HL-60 (cell line): ENCODE data around the gene ACAA1.
A peak's percentile ranks its signal among the peaks of the same experiment; 100 is the strongest.

ENCODE experiments used
- GABPA ChIP-seq: IDR thresholded peaks from 2 replicates; pipeline ENCODE4 v1.6.1; 2012; ENCODE audit warnings: low read depth
- POLR2AphosphoS5 ChIP-seq: IDR thresholded peaks from 2 replicates; pipeline ENCODE4 v1.6.1; 2012; ENCODE audit warnings: low read depth
- REST ChIP-seq: IDR thresholded peaks from 2 replicates; pipeline ENCODE4 v1.6.1; 2012; ENCODE audit warnings: low read depth; ENCODE audit not compliant: insufficient replicate concordance
- SPI1 ChIP-seq: IDR thresholded peaks from 2 replicates; pipeline ENCODE4 v1.6.1; 2012; ENCODE audit warnings: low read depth, mild to moderate bottlenecking, borderline replicate concordance
- TF ChIP-seq, protein P1 (sequence below): IDR thresholded peaks from one replicate; pipeline ENCODE4 v1.5.1; 2011; ENCODE audit warnings: low read length, control low read depth, inconsistent platforms; ENCODE audit not compliant: insufficient read depth

DNA sequence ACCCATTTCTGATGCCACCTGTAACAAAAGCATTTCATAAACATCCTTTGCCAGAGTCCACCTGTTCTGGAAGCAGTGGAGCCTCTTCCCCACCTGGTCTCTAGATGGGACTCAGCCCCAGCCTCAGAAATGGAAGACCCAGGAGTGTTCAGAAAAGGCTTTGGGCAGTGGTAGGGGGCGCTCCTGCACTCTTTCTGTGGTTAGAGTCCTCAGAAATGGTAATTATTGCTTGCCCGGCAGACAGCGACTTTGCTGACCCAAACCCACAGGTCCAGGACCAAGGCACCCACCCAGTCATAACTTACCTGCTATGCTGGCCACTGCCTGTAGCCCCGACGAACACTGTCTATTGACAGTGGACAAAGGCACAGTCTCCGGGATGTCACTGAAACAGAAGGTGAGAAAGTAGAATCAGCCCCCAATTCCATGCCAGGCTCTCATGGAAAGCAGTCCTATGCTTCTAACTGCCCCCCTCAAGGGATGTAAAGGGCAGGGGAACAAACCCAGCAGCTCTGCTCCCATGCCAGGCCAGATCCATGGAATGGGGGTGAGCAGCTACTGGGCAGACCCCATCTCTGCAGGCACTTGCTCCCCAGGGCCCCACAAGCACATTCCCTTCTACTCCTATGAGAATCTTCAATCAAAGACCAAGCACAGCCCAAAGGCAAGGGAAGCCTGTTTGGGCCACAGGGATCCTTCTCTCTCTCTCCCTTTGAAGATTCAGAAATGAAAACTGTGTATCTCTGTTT lies 5.1 kb downstream of the ACAA1 start:
- TF ChIP-seq, protein P1, sequence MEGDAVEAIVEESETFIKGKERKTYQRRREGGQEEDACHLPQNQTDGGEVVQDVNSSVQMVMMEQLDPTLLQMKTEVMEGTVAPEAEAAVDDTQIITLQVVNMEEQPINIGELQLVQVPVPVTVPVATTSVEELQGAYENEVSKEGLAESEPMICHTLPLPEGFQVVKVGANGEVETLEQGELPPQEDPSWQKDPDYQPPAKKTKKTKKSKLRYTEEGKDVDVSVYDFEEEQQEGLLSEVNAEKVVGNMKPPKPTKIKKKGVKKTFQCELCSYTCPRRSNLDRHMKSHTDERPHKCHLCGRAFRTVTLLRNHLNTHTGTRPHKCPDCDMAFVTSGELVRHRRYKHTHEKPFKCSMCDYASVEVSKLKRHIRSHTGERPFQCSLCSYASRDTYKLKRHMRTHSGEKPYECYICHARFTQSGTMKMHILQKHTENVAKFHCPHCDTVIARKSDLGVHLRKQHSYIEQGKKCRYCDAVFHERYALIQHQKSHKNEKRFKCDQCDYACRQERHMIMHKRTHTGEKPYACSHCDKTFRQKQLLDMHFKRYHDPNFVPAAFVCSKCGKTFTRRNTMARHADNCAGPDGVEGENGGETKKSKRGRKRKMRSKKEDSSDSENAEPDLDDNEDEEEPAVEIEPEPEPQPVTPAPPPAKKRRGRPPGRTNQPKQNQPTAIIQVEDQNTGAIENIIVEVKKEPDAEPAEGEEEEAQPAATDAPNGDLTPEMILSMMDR = peak; percentile 32
- TF ChIP-seq POLR2AphosphoS5 = no peak
- TF ChIP-seq REST = no peak
- no peak for TF ChIP-seq GABPA
- no peak for TF ChIP-seq SPI1
